ENCODE results near the gene CHRM2. TPM values are rescaled to one million over a fixed set of nuclear protein-coding genes. Genes with fewer than 3 reads are reported as not detected.

CHRM2 gene
- total and polyA plus RNA-seq, 2 of the 8 experiments (the other 6 are each of a cell fraction or from before 2014, with no cell fraction given): 0.17 to 0.32 TPM

DNA sequence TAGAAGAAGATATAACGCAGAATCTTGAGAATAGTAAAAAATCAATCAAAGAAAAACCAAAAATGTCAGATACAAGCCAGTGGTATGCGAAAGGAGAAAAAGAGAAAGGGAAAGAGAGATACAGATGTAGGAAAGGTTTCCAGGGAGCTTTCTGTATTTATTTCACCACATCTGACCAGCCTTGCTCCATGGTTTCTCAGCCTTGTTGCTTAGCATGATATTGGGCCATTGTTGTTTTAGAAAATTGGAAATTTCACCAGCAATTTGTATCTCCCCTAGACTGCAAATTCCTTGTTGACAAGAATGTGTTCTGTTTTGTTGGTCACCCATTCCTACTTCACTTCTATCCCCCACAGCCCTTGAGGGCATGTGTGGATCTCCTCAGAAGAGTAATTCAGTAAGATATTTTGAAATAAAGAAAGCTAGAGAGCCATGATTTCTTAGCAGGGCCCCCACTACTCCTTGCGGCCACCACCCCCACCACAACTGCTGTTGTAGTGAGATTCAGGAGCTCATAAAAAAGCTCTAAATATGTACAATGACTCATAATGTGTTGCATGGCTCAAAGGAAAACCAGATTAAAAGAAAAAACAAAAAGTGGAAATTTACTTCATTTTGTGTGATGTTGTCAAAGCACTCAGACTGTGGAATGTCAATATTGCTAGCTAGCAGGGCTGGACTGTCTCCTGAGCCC is 138.7 kb downstream of the CHRM2 start (continued):
- TF ChIP-seq MAFK (IDR thresholded peaks at IDR 0.05; ENCODE audit: low read depth, low read length): no peak
- TF ChIP-seq EP300 (IDR thresholded peaks at IDR 0.05; ENCODE audit: borderline replicate concordance in 1 of 2, low read depth in 2 of 2, low read length in 2 of 2): no peak
- no peak for TF ChIP-seq TCF12 (IDR thresholded peaks at IDR 0.05; ENCODE audit: low read depth, low read length)

All from H1 (cell line).